Keratinocyte (primary cell): ENCODE data around the gene LTBP2. TPM values are rescaled to one million over a fixed set of nuclear protein-coding genes. Genes with fewer than 3 reads are reported as not detected.

Experiments
- DNase-seq: peaks from one replicate; pipeline ENCODE4 v3.0.0-alpha.2; 2011; ENCODE audit warnings: low read depth, missing footprints, low spot score
- FAIRE-seq: peaks from 2 replicates; lab custom pipeline; 2011; peaks lifted over from hg19 to GRCh38; lab: Jason Lieb, UNC
- H2AFZ ChIP-seq: 2 replicates; pipeline ENCODE4 v1.6.0; 2012; ENCODE audit warnings: low read length, control low read depth, inconsistent platforms; ENCODE audit not compliant: control insufficient read depth
- H3K27ac ChIP-seq: 2 replicates; pipeline ENCODE4 v1.5.1; 2011; ENCODE audit warnings: low read length; ENCODE audit not compliant: control insufficient read depth, insufficient read depth
- H3K27me3 ChIP-seq: 3 replicates; pipeline ENCODE4 v1.6.0; 2011; ENCODE audit warnings: low read length; ENCODE audit not compliant: control insufficient read depth, insufficient read depth; ENCODE audit errors: extremely low read depth
- H3K36me3 ChIP-seq, 2 experiments: 2 replicates in 1 of 2; 3 replicates in 1 of 2; pipeline ENCODE4 v1.5.1; 2011; ENCODE audit warnings: low read length in 2 of 2, mild to moderate bottlenecking in 1 of 2; ENCODE audit not compliant: control insufficient read depth in 2 of 2, insufficient read depth in 2 of 2; ENCODE audit errors: extremely low read depth in 1 of 2
- H3K4me1 ChIP-seq: 3 replicates; pipeline ENCODE4 v1.5.1; 2011; ENCODE audit warnings: low read length; ENCODE audit not compliant: control insufficient read depth, insufficient read depth; ENCODE audit errors: extremely low read depth
- H3K4me2 ChIP-seq: 3 replicates; pipeline ENCODE4 v1.6.0; 2011; ENCODE audit warnings: low read depth, low read length; ENCODE audit not compliant: control insufficient read depth, insufficient read depth; ENCODE audit errors: extremely low read depth
- H3K4me3 ChIP-seq, 3 experiments: fragments of 200-600 bp in 1 of 3; sonication (generic) in 1 of 3; 2 replicates in 2 of 3; 3 replicates in 1 of 3; pipeline ENCODE4 v1.5.1; 2011 to 2016; ENCODE audit warnings: low read length in 3 of 3, mild to moderate bottlenecking in 3 of 3, control low read depth in 2 of 3, inconsistent platforms in 1 of 3, low read depth in 1 of 3, mixed read lengths in 1 of 3, mixed run types in 1 of 3, moderate library complexity in 1 of 3; ENCODE audit not compliant: control insufficient read depth in 2 of 3, insufficient read depth in 2 of 3; ENCODE audit errors: extremely low read depth in 1 of 3
- H3K79me2 ChIP-seq: 2 replicates; pipeline ENCODE4 v1.6.0; 2012; ENCODE audit warnings: low read length; ENCODE audit not compliant: control insufficient read depth, insufficient read depth
- H3K9ac ChIP-seq: 3 replicates; pipeline ENCODE4 v1.6.0; 2011; ENCODE audit warnings: low read length; ENCODE audit not compliant: control insufficient read depth, insufficient read depth; ENCODE audit errors: extremely low read depth
- H3K9me1 ChIP-seq: 3 replicates; pipeline ENCODE4 v1.6.0; 2011; ENCODE audit warnings: low read length; ENCODE audit not compliant: control insufficient read depth, insufficient read depth; ENCODE audit errors: extremely low read depth
- H3K9me3 ChIP-seq: 2 replicates; pipeline ENCODE4 v1.5.1; 2012; ENCODE audit warnings: low read depth, low read length; ENCODE audit not compliant: control insufficient read depth
- H4K20me1 ChIP-seq: 3 replicates; pipeline ENCODE4 v1.6.0; 2011; ENCODE audit warnings: low read length; ENCODE audit not compliant: control insufficient read depth, insufficient read depth; ENCODE audit errors: extremely low read depth
- EZH2 ChIP-seq: IDR thresholded peaks from one replicate; pipeline ENCODE4 v1.6.1; 2012; ENCODE audit warnings: inconsistent platforms, mild to moderate bottlenecking, low read length, moderate library complexity
- dilution Hi-C: fragments of 300-500 bp; cut with MboI; formaldehyde crosslinking; loops from one replicate; pipeline ENCODE4 v1.7.0; 2020; ENCODE audit warnings: low sequenced_read_pairs; ENCODE audit not compliant: extremely low pct_ligation_motif_present
- polyA plus RNA-seq, 5 experiments: library from polyadenylated mRNA; depleted of rRNA in 3 of 5; stranded (reverse) in 3 of 5; stranded (forward) in 1 of 5; unstranded in 1 of 5; fragments of >200 nt; gene quantifications; 1 replicate in 1 of 5; 2 replicates in 3 of 5; 3 replicates in 1 of 5; pipeline versions ENCODE4 v1.2.1 to v1.2.3, GENCODE V29; 2011 to 2012; ENCODE audit warnings: missing spikeins in 2 of 5, low read depth in 1 of 5, low replicate concordance in 1 of 5
- TF ChIP-seq, protein P1 (sequence below), 3 experiments: IDR thresholded peaks in 1 of 3; conservative IDR thresholded peaks in 1 of 3; optimal IDR thresholded peaks in 1 of 3; 2 replicates in 2 of 3; 3 replicates in 1 of 3; pipeline versions ENCODE3 to v1.5.1; 2011; ENCODE audit warnings: low read length in 3 of 3, mild to moderate bottlenecking in 3 of 3, moderate library complexity in 2 of 3, control low read depth in 1 of 3, inconsistent platforms in 1 of 3; ENCODE audit not compliant: insufficient read depth in 2 of 3; ENCODE audit errors: extremely low read depth in 1 of 3

The LTBP2 gene
- polyA plus RNA-seq, 1 donor (not counting 4 experiments of a cell fraction or from before 2014, with no cell fraction given): 23.9 TPM

DNA sequence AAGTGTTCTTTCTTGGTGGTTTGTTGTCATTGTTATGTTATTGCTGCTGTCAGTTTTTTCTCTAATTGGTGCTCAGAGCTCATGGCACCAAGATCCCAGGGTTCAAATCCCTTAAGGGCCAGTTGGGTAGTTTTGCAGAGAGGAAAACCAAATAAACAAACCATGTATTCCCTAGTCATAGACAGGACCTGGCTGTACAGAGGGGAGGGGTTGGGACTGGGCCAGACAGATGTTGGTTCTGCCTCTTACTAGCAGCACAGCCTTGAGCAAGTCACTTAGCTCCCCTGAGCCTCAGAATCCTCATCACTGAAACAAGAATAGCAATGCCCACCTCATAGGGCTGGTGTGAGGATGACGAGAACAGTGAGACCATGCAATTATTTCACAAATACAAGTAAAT lies 53.4 kb downstream of the LTBP2 start:
- no peak for FAIRE-seq
- H3K79me2 ChIP-seq: peaks cover 26% of the 10 kb centered on the region
- no peaks in the 10 kb centered on the region for H4K20me1 ChIP-seq
- H2AFZ ChIP-seq: no peak overlapping the region
- H3K4me2 ChIP-seq: no peak overlapping the region
- H3K27me3 ChIP-seq: no peaks in the 10 kb centered on the region
- no peaks in the 10 kb centered on the region for H3K9me1 ChIP-seq
- dilution Hi-C loops: no loop called here
- H3K36me3 ChIP-seq: peaks cover 9 to 21% of the 10 kb centered on the region in 2 experiments
- DNase-seq: no peak
- no peaks in the 10 kb centered on the region for H3K9me3 ChIP-seq
- TF ChIP-seq EZH2: no peak
- TF ChIP-seq, protein P1, sequence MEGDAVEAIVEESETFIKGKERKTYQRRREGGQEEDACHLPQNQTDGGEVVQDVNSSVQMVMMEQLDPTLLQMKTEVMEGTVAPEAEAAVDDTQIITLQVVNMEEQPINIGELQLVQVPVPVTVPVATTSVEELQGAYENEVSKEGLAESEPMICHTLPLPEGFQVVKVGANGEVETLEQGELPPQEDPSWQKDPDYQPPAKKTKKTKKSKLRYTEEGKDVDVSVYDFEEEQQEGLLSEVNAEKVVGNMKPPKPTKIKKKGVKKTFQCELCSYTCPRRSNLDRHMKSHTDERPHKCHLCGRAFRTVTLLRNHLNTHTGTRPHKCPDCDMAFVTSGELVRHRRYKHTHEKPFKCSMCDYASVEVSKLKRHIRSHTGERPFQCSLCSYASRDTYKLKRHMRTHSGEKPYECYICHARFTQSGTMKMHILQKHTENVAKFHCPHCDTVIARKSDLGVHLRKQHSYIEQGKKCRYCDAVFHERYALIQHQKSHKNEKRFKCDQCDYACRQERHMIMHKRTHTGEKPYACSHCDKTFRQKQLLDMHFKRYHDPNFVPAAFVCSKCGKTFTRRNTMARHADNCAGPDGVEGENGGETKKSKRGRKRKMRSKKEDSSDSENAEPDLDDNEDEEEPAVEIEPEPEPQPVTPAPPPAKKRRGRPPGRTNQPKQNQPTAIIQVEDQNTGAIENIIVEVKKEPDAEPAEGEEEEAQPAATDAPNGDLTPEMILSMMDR (optimal IDR thresholded peaks at IDR 0.05 in 1 of 3, IDR thresholded peaks at IDR 0.05 in 1 of 3, conservative IDR thresholded peaks at IDR 0.05 in 1 of 3; ENCODE audit: extremely low read depth in 1 of 3, insufficient read depth in 2 of 3, low read length in 3 of 3): no peak
- no peak overlapping the region for H3K4me3 ChIP-seq
- no peak overlapping the region for H3K27ac ChIP-seq
- peaks cover 12% of the 10 kb centered on the region for H3K4me1 ChIP-seq
- no peak overlapping the region for H3K9ac ChIP-seq

DNA sequence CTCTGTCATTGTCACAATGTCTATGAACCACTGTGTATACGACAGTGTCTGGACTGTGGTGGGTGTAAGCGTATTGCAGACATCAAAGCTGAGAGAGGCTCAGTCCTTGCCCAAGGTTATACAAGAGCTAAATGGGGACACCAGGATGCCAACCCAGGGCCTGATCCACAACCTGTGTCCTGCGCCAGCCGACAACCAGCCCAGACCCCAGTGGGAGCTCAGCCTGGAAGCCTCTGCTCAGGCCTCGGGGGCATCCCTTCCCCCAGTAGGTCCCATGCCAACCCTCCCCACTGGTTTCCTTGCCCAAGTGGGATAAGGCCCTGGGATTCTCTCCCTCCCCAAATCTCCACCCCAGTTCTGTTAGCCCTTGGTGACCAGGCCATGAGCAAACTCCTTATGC lies 54.3 kb downstream of the LTBP2 start:
- peaks cover 19% of the 10 kb centered on the region for H3K79me2 ChIP-seq
- no peak overlapping the region for H3K27ac ChIP-seq
- FAIRE-seq: no peak
- no peak for TF ChIP-seq EZH2
- TF ChIP-seq, protein P1 (optimal IDR thresholded peaks at IDR 0.05 in 1 of 3, IDR thresholded peaks at IDR 0.05 in 1 of 3, conservative IDR thresholded peaks at IDR 0.05 in 1 of 3; ENCODE audit: extremely low read depth in 1 of 3, insufficient read depth in 2 of 3, low read length in 3 of 3): no peak
- H3K4me1 ChIP-seq: peaks cover 2% of the 10 kb centered on the region
- H3K36me3 ChIP-seq: peaks cover 16 to 27% of the 10 kb centered on the region in 2 experiments
- no peak overlapping the region for H3K9ac ChIP-seq
- dilution Hi-C loops: no loop called here
- no peaks in the 10 kb centered on the region for H4K20me1 ChIP-seq
- H3K27me3 ChIP-seq: no peaks in the 10 kb centered on the region
- no peak overlapping the region for H2AFZ ChIP-seq
- H3K9me1 ChIP-seq: no peaks in the 10 kb centered on the region
- H3K9me3 ChIP-seq: no peaks in the 10 kb centered on the region
- H3K4me3 ChIP-seq: no peak overlapping the region
- no peak for DNase-seq
- no peak overlapping the region for H3K4me2 ChIP-seq
